SK-N-SH (cell line): ENCODE data around the gene WDR75. TPM values are rescaled to one million over a fixed set of nuclear protein-coding genes. Genes with fewer than 3 reads are reported as not detected.

Source experiments
- CTCF ChIA-PET: fragments of 300-600, 350-600 bp; formaldehyde crosslinking; extraction: SDS; loops from one replicate; lab custom pipeline; 2021; lab: Yijun Ruan, JAX
- POLR2A ChIA-PET: fragments of 350-600 bp; sonication (Branson Sonifier 250); formaldehyde crosslinking; extraction: SDS; loops from one replicate; lab custom pipeline; 2020; ENCODE audit warnings: antibody characterized with exemption, inconsistent platforms; lab: Yijun Ruan, JAX
- DNase-seq: peaks from one replicate; pipeline ENCODE4 v3.0.0; 2012
- H2AFZ ChIP-seq: fragments of 200-600 bp; sonication (generic); 2 replicates; pipeline ENCODE4 v1.8.1; 2016; ENCODE audit warnings: antibody characterized with exemption, mild to moderate bottlenecking, low read depth
- H3F3A ChIP-seq: fragments of 200-600 bp; sonication (generic); replicated peaks from 2 replicates; pipeline ENCODE3; 2016; ENCODE audit warnings: antibody characterized with exemption, mild to moderate bottlenecking; ENCODE audit not compliant: insufficient read depth
- H3K27ac ChIP-seq, 2 experiments: fragments of 200-500 bp in 1 of 2; fragments of 200-600 bp in 1 of 2; sonication (Bioruptor generic) in 1 of 2; sonication (generic), shearing (Covaris generic) in 1 of 2; 2 replicates each; pipeline versions ENCODE4 v1.5.1 to v1.6.1; 2014 to 2016; ENCODE audit warnings: low read depth in 2 of 2, inconsistent platforms in 1 of 2, low read length in 1 of 2, mild to moderate bottlenecking in 1 of 2, mixed read lengths in 1 of 2
- H3K27me3 ChIP-seq: fragments of 200-600 bp; sonication (generic), shearing (Covaris generic); 2 replicates; pipeline ENCODE4 v1.6.1; 2016; ENCODE audit warnings: mixed run types; ENCODE audit not compliant: insufficient read depth
- H3K36me3 ChIP-seq, 2 experiments: fragments of 200-500 bp in 1 of 2; fragments of 200-600 bp in 1 of 2; sonication (Bioruptor generic) in 1 of 2; sonication (generic) in 1 of 2; replicated peaks in 1 of 2; 2 replicates each; pipeline versions ENCODE3 to v1.5.1; 2014 to 2016; ENCODE audit warnings: low read length in 1 of 2, mild to moderate bottlenecking in 1 of 2; ENCODE audit not compliant: insufficient read depth in 2 of 2, control insufficient read depth in 1 of 2
- H3K4me1 ChIP-seq, 2 experiments: fragments of 200-500 bp in 1 of 2; fragments of 200-600 bp in 1 of 2; sonication (Bioruptor generic) in 1 of 2; sonication (generic), shearing (Covaris generic) in 1 of 2; 2 replicates each; pipeline versions ENCODE4 v1.5.1 to v1.6.1; 2014 to 2016; ENCODE audit warnings: low read depth in 1 of 2, low read length in 1 of 2, mixed run types in 1 of 2; ENCODE audit not compliant: insufficient read depth in 2 of 2, control insufficient read depth in 1 of 2
- H3K4me2 ChIP-seq: fragments of 200-600 bp; sonication (generic), shearing (Covaris generic); 2 replicates; pipeline ENCODE4 v1.6.1; 2017; ENCODE audit warnings: mixed run types
- H3K4me3 ChIP-seq, 2 experiments: fragments of 200-500 bp in 1 of 2; fragments of 200-600 bp in 1 of 2; sonication (Bioruptor generic) in 1 of 2; sonication (generic), shearing (Covaris generic) in 1 of 2; 2 replicates each; pipeline versions ENCODE4 v1.5.1 to v1.8.1; 2014 to 2016; ENCODE audit warnings: low read depth in 2 of 2, inconsistent platforms in 1 of 2, low read length in 1 of 2, mild to moderate bottlenecking in 1 of 2, mixed read lengths in 1 of 2, moderate library complexity in 1 of 2
- H3K79me2 ChIP-seq: fragments of 200-600 bp; sonication (generic); 2 replicates; pipeline ENCODE4 v1.8.1; 2017; ENCODE audit warnings: mild to moderate bottlenecking; ENCODE audit not compliant: insufficient read depth
- H3K9ac ChIP-seq: fragments of 200-600 bp; sonication (generic); 2 replicates; pipeline ENCODE4 v1.6.1; 2017; ENCODE audit warnings: mixed run types
- H3K9me2 ChIP-seq: fragments of 200-600 bp; sonication (generic); 2 replicates; pipeline ENCODE4 v1.6.1; 2017; ENCODE audit warnings: mixed run types
- H3K9me3 ChIP-seq: fragments of 200-600 bp; sonication (generic); 2 replicates; pipeline ENCODE4 v1.6.1; 2017; ENCODE audit warnings: mixed run types, mild to moderate bottlenecking, moderate library complexity
- H4K20me1 ChIP-seq: fragments of 200-600 bp; sonication (generic); 2 replicates; pipeline ENCODE4 v1.6.1; 2017; ENCODE audit warnings: mild to moderate bottlenecking, mixed run types; ENCODE audit not compliant: insufficient read depth
- CHD2 ChIP-seq: fragments of 150-350 bp; IDR thresholded peaks from 2 replicates; pipeline ENCODE4 v1.6.1; 2018; ENCODE audit warnings: low read length; ENCODE audit not compliant: partially characterized antibody
- CTCF ChIP-seq: fragments of 200-600 bp; sonication (generic); IDR thresholded peaks from 2 replicates; pipeline ENCODE4 v1.6.1; 2017; ENCODE audit warnings: antibody characterized with exemption, mild to moderate bottlenecking, moderate library complexity
- ELF1 ChIP-seq: IDR thresholded peaks from 2 replicates; pipeline ENCODE4 v1.4.0; 2012
- FOSL2 ChIP-seq: IDR thresholded peaks from 2 replicates; pipeline ENCODE4 v1.4.0; 2012; ENCODE audit warnings: low read depth, mild to moderate bottlenecking, moderate library complexity, borderline replicate concordance
- FOXJ3 ChIP-seq: sonication (generic); formaldehyde crosslinking; IDR thresholded peaks from 2 replicates; pipeline ENCODE4 v1.5.1; 2020; ENCODE audit warnings: mild to moderate bottlenecking, missing genetic modification reagents
- FOXM1 ChIP-seq: IDR thresholded peaks from 2 replicates; pipeline ENCODE4 v1.4.0; 2012; ENCODE audit warnings: low read depth, mild to moderate bottlenecking
- GATA2 ChIP-seq: sonication (generic); formaldehyde crosslinking; IDR thresholded peaks from 2 replicates; pipeline ENCODE4 v1.5.0; 2020; ENCODE audit warnings: mild to moderate bottlenecking, missing genetic modification reagents
- NRF1 ChIP-seq: IDR thresholded peaks from 2 replicates; pipeline ENCODE4 v1.6.1; 2012; ENCODE audit warnings: low read depth, mild to moderate bottlenecking, low read length
- RAD21 ChIP-seq: IDR thresholded peaks from 2 replicates; pipeline ENCODE4 v1.6.1; 2012; ENCODE audit warnings: mild to moderate bottlenecking, low read length
- RCOR1 ChIP-seq: fragments of 150-350 bp; IDR thresholded peaks from 2 replicates; pipeline ENCODE4 v1.6.1; 2017; ENCODE audit warnings: antibody characterized with exemption, low read length
- RFX5 ChIP-seq: IDR thresholded peaks from 2 replicates; pipeline ENCODE4 v1.6.1; 2012; ENCODE audit warnings: mild to moderate bottlenecking, improper control_type of control experiment, low read length
- SMC3 ChIP-seq: IDR thresholded peaks from 2 replicates; pipeline ENCODE4 v1.6.1; 2012; ENCODE audit warnings: low read depth, low read length, improper control_type of control experiment
- TAF1 ChIP-seq: IDR thresholded peaks from 2 replicates; pipeline ENCODE4 v1.6.1; 2012; ENCODE audit warnings: low read depth, mild to moderate bottlenecking, low read length, moderate library complexity, borderline replicate concordance
- USF1 ChIP-seq: IDR thresholded peaks from 2 replicates; pipeline ENCODE4 v1.4.0; 2012; ENCODE audit warnings: low read depth, borderline replicate concordance
- YY1 ChIP-seq: IDR thresholded peaks from 2 replicates; pipeline ENCODE4 v1.4.0; 2012; ENCODE audit warnings: low read depth, mild to moderate bottlenecking
- ZBTB33 ChIP-seq: IDR thresholded peaks from 2 replicates; pipeline ENCODE4 v1.4.0; 2012; ENCODE audit warnings: low read depth, borderline replicate concordance
- WGBS: methylation state at CpG from one replicate; pipeline ENCODE4 v1.1.6; 2017; ENCODE audit warnings: low lambda C conversion rate; 5-methylcytosine and 5-hydroxymethylcytosine counted together
- polyA plus RNA-seq, 3 experiments: library from polyadenylated mRNA; depleted of rRNA; stranded (reverse); fragments of >200 nt; gene quantifications; 2 replicates each; pipeline ENCODE4 v1.2.3, GENCODE V29; 2012

WDR75 gene
- polyA plus RNA-seq, 1 of the 3 experiments (the other 2 are of a cell fraction) = 25.6 TPM

GRCh38 chr2:189504238-189504637 lies 63.0 kb downstream of the WDR75 start:
- H3K9me3 ChIP-seq = no peaks in the 10 kb centered on the region
- no peak overlapping the region for H3K4me2 ChIP-seq
- no peak for DNase-seq
- 84% methylated on average over 5 of the region's 5 CpGs for WGBS
- no peaks in the 10 kb centered on the region for H4K20me1 ChIP-seq
- H3K9me2 ChIP-seq = no peaks in the 10 kb centered on the region
- no peaks in the 10 kb centered on the region for H3K27me3 ChIP-seq
- no peaks in the 10 kb centered on the region for H3K36me3 ChIP-seq
- H3K9ac ChIP-seq = no peak overlapping the region
- CTCF ChIA-PET = no interaction called here
- H3F3A ChIP-seq = no peaks in the 10 kb centered on the region
- no peak overlapping the region for H3K4me3 ChIP-seq
- H2AFZ ChIP-seq = no peak overlapping the region
- no peak overlapping the region for H3K27ac ChIP-seq
- no peak for TF ChIP-seq YY1
- H3K79me2 ChIP-seq = no peaks in the 10 kb centered on the region
- no peaks in the 10 kb centered on the region for H3K4me1 ChIP-seq
- POLR2A ChIA-PET = no interaction called here

GRCh38 chr2:189505492-189505891 lies 64.2 kb downstream of the WDR75 start:
- no peak for DNase-seq
- 82% methylated on average over 2 of the region's 2 CpGs for WGBS

More at GRCh38 chr2:189505492-189505891, 64.2 kb downstream of the WDR75 start:
- Histone ChIP-seq H3K4me2 (no peak overlapping the region), H3K36me3 (no peaks in the 10 kb centered on the region), H3K27me3 (no peaks in the 10 kb centered on the region), H3K79me2 (no peaks in the 10 kb centered on the region), H3F3A (no peaks in the 10 kb centered on the region), H3K9ac (no peak overlapping the region), H3K9me3 (no peaks in the 10 kb centered on the region), H3K9me2 (no peaks in the 10 kb centered on the region), H4K20me1 (no peaks in the 10 kb centered on the region), H3K4me3 (no peak overlapping the region), H3K27ac (no peak overlapping the region), H2AFZ (no peak overlapping the region), H3K4me1 (no peaks in the 10 kb centered on the region)
- no peak for TF ChIP-seq USF1
- no peak for TF ChIP-seq CTCF
- TF ChIP-seq SMC3 = no peak
- no peak for TF ChIP-seq CHD2
- TF ChIP-seq FOXM1 = no peak
- no peak for TF ChIP-seq FOXJ3 (CRISPR knock-in tag)
- no peak for TF ChIP-seq YY1
- TF ChIP-seq TAF1 = no peak
- no peak for TF ChIP-seq RAD21
- no peak for TF ChIP-seq ZBTB33
- TF ChIP-seq RFX5 = no peak
- no peak for TF ChIP-seq GATA2 (CRISPR knock-in tag)
- TF ChIP-seq RCOR1 = no peak
- TF ChIP-seq NRF1 = no peak
- no peak for TF ChIP-seq ELF1
- TF ChIP-seq FOSL2 = no peak
- ChIA-PET POLR2A (no interaction called here), CTCF (no interaction called here)
